ENCODE measurements around the gene LRP1B.

- TF ChIP-seq CTCF (IDR thresholded peaks at IDR 0.05; ENCODE audit: low read length) (no peak), EZH2phosphoT487 (IDR thresholded peaks at IDR 0.05; ENCODE audit: low read length) (no peak), EZH2 (optimal IDR thresholded peaks at IDR 0.05; ENCODE audit: low read depth, low read length) (no peak)
Measured at GRCh38 chr2:142041996-142042395, 88.8 kb downstream of the LRP1B start.
